OCI-LY1 (cell line): ENCODE results near the gene COX6B1.

ENCODE experiments used
- H2AFZ ChIP-seq: fragments of 200-600 bp; sonication (generic), shearing (Covaris generic); 2 replicates; pipeline ENCODE4 v1.6.0; 2014; ENCODE audit warnings: antibody characterized with exemption, mild to moderate bottlenecking, low read length
- H3F3A ChIP-seq: fragments of 200-600 bp; sonication (generic), shearing (Covaris generic); 2 replicates; pipeline ENCODE4 v1.6.0; 2014; ENCODE audit warnings: mild to moderate bottlenecking, antibody characterized with exemption, low read length, moderate library complexity; ENCODE audit not compliant: insufficient read depth
- H3K27ac ChIP-seq: fragments of 200-600 bp; sonication (generic); 2 replicates; pipeline ENCODE4 v1.5.1; 2014; ENCODE audit warnings: low read length, mixed run types, mild to moderate bottlenecking, low read depth; ENCODE audit not compliant: poor library complexity, severe bottlenecking
- H3K27me3 ChIP-seq: fragments of 200-600 bp; sonication (generic); 2 replicates; pipeline ENCODE4 v1.6.0; 2014; ENCODE audit warnings: antibody characterized with exemption, mild to moderate bottlenecking, low read length, moderate library complexity; ENCODE audit not compliant: insufficient read depth
- H3K36me3 ChIP-seq: fragments of 200-600 bp; sonication (generic); 2 replicates; pipeline ENCODE4 v1.6.1; 2014; ENCODE audit warnings: mild to moderate bottlenecking, antibody characterized with exemption, low read length, moderate library complexity, mixed read lengths; ENCODE audit not compliant: insufficient read depth
- H3K4me1 ChIP-seq: fragments of 200-600 bp; sonication (generic); 2 replicates; pipeline ENCODE4 v1.5.1; 2014; ENCODE audit warnings: mild to moderate bottlenecking, low read length, moderate library complexity; ENCODE audit not compliant: insufficient read depth, severe bottlenecking
- H3K4me2 ChIP-seq: fragments of 200-600 bp; sonication (generic), shearing (Covaris generic); 2 replicates; pipeline ENCODE4 v1.6.1; 2014; ENCODE audit warnings: low read length
- H3K4me3 ChIP-seq: fragments of 200-600 bp; sonication (generic); 2 replicates; pipeline ENCODE4 v1.5.1; 2014; ENCODE audit warnings: low read length, low read depth, mild to moderate bottlenecking, mixed read lengths; ENCODE audit not compliant: poor library complexity, severe bottlenecking
- H3K79me2 ChIP-seq: fragments of 200-600 bp; shearing (Covaris generic); 2 replicates; pipeline ENCODE4 v1.6.1; 2016; ENCODE audit warnings: mixed run types, low read length, mixed read lengths; ENCODE audit not compliant: insufficient read depth
- H3K9ac ChIP-seq: fragments of 200-600 bp; sonication (generic), shearing (Covaris generic); 2 replicates; pipeline ENCODE4 v1.6.1; 2014; ENCODE audit warnings: mild to moderate bottlenecking, low read length, mixed read lengths
- H3K9me2 ChIP-seq: fragments of 200-600 bp; sonication (generic), shearing (Covaris generic); 2 replicates; pipeline ENCODE4 v1.6.1; 2014; ENCODE audit warnings: low read depth, mild to moderate bottlenecking, low read length, mixed read lengths
- H3K9me3 ChIP-seq: fragments of 200-600 bp; shearing (Covaris generic); 2 replicates; pipeline ENCODE4 v1.6.1; 2014; ENCODE audit warnings: low read length, mixed read lengths
- H4K20me1 ChIP-seq: fragments of 200-600 bp; sonication (generic), shearing (Covaris generic); 2 replicates; pipeline ENCODE4 v1.6.0; 2016; ENCODE audit warnings: mild to moderate bottlenecking, low read length; ENCODE audit not compliant: insufficient read depth
- EZH2 ChIP-seq: fragments of 200-600 bp; sonication (generic), shearing (Covaris generic); IDR thresholded peaks from 2 replicates; pipeline ENCODE4 v1.8.0; 2017; ENCODE audit warnings: borderline replicate concordance, mixed run types, mild to moderate bottlenecking, antibody characterized with exemption, low read length, moderate library complexity, mixed read lengths
- TF ChIP-seq, protein P1 (sequence below): fragments of 200-600 bp; sonication (generic), shearing (Covaris generic); IDR thresholded peaks from 2 replicates; pipeline ENCODE4 v1.5.1; 2017; ENCODE audit warnings: mild to moderate bottlenecking, antibody characterized with exemption, low read length, moderate library complexity, mixed read lengths

Gene COX6B1

GRCh38 chr19:35641515-35642151 is 6.5 kb upstream of the COX6B1 start, which contains the start of gene ETV2:
TSS of gene ETV2 (plus strand) at chr19:35641745. CDS start at chr19:35642461, 716 bp downstream.
- no peaks in the 10 kb centered on the region for H3K27me3 ChIP-seq
- no peaks in the 10 kb centered on the region for H3K9me2 ChIP-seq
- H3K4me1 ChIP-seq = peaks cover 31% of the 10 kb centered on the region
- no peaks in the 10 kb centered on the region for H3K79me2 ChIP-seq
- H4K20me1 ChIP-seq = no peaks in the 10 kb centered on the region
- peak within 1 kb of the TSS; percentile 21; the same call in 1 of the 2 replicates for H3K4me2 ChIP-seq
- no peak within 1 kb of the TSS for H2AFZ ChIP-seq
- no peak within 1 kb of the TSS for H3K27ac ChIP-seq
- no peak within 1 kb of the TSS for H3K9ac ChIP-seq
- peaks cover 17% of the 10 kb centered on the region for H3K36me3 ChIP-seq
- H3F3A ChIP-seq = peaks cover 4% of the 10 kb centered on the region; the same call in 1 of the 2 replicates
- peak within 1 kb of the TSS; percentile 11 for H3K4me3 ChIP-seq
- H3K9me3 ChIP-seq = no peaks in the 10 kb centered on the region
- TF ChIP-seq, protein P1, sequence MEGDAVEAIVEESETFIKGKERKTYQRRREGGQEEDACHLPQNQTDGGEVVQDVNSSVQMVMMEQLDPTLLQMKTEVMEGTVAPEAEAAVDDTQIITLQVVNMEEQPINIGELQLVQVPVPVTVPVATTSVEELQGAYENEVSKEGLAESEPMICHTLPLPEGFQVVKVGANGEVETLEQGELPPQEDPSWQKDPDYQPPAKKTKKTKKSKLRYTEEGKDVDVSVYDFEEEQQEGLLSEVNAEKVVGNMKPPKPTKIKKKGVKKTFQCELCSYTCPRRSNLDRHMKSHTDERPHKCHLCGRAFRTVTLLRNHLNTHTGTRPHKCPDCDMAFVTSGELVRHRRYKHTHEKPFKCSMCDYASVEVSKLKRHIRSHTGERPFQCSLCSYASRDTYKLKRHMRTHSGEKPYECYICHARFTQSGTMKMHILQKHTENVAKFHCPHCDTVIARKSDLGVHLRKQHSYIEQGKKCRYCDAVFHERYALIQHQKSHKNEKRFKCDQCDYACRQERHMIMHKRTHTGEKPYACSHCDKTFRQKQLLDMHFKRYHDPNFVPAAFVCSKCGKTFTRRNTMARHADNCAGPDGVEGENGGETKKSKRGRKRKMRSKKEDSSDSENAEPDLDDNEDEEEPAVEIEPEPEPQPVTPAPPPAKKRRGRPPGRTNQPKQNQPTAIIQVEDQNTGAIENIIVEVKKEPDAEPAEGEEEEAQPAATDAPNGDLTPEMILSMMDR = no peak
- TF ChIP-seq EZH2 = no peak

GRCh38 chr19:35642312-35642711 is 5.8 kb upstream of the COX6B1 start:
- Histone ChIP-seq H3K9ac (no peak overlapping the region), H3K9me2 (no peaks in the 10 kb centered on the region), H4K20me1 (no peaks in the 10 kb centered on the region), H3F3A (peaks cover 4% of the 10 kb centered on the region; the same call in 1 of the 2 replicates), H3K79me2 (no peaks in the 10 kb centered on the region), H3K36me3 (peaks cover 10% of the 10 kb centered on the region), H3K4me1 (peaks cover 31% of the 10 kb centered on the region), H3K4me2 (no peak overlapping the region), H3K4me3 (no peak overlapping the region), H3K9me3 (no peaks in the 10 kb centered on the region), H3K27ac (no peak overlapping the region), H2AFZ (no peak overlapping the region), H3K27me3 (no peaks in the 10 kb centered on the region)
- TF ChIP-seq EZH2 = no peak
- TF ChIP-seq, protein P1 = no peak

DNA sequence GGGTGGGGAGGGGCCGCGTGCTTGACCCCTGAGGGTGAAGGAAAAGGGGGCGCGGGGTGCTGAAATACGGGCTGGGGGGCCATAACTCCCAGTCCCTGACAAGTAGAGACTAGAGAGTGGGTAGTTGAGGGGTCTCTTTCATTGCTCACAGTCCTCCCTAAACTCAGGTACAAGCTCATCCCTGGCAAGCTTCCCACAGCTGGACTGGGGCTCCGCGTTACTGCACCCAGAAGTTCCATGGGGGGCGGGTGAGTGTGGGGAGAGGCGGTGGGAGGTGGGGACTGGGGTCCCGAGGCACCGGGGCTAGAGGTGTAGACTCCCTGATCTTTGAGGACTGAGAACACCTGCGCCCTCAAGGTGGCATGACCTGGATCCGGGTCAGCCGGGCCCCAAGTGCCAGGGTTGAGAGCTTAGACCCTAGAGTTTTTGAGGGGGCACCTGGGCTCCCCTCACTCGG is 5.3 kb upstream of the COX6B1 start:
- peaks cover 4% of the 10 kb centered on the region; the same call in 1 of the 2 replicates for H3F3A ChIP-seq
- H3K9ac ChIP-seq = peak overlapping the region; percentile 64
- no peak overlapping the region for H3K27ac ChIP-seq
- H3K4me1 ChIP-seq = peaks cover 35% of the 10 kb centered on the region
- no peak for TF ChIP-seq EZH2
- TF ChIP-seq, protein P1 = no peak
- no peaks in the 10 kb centered on the region for H3K9me3 ChIP-seq
- no peaks in the 10 kb centered on the region for H4K20me1 ChIP-seq
- H3K79me2 ChIP-seq = no peaks in the 10 kb centered on the region
- peak overlapping the region; percentile 65 for H3K4me3 ChIP-seq
- no peak overlapping the region for H2AFZ ChIP-seq
- no peaks in the 10 kb centered on the region for H3K9me2 ChIP-seq
- peak overlapping the region; percentile 68 for H3K4me2 ChIP-seq
- no peaks in the 10 kb centered on the region for H3K27me3 ChIP-seq
- H3K36me3 ChIP-seq = peaks cover 5% of the 10 kb centered on the region
